ENCODE results near the gene SLC6A11. TPM values are rescaled to one million over a fixed set of nuclear protein-coding genes. Genes with fewer than 3 reads are reported as not detected.

Gene SLC6A11
- total RNA-seq, 4 donors from 2014 or later: not detected

- intact Hi-C loops (cut with DNase I): no loop called here
- Histone ChIP-seq H3K4me1 (no peaks in the 10 kb centered on the region), H3K27me3 (no peaks in the 10 kb centered on the region), H3K27ac (no peak overlapping the region), H3K36me3 (no peaks in the 10 kb centered on the region), H3K9me3 (no peaks in the 10 kb centered on the region), H3K4me3 (replicated peaks in 1 of 3) (no peak overlapping the region)
- no peak for DNase-seq
- 67 to 78% methylated on average over 3 of the region's 3 CpGs for WGBS, 2 donors
- TF ChIP-seq, protein P1, sequence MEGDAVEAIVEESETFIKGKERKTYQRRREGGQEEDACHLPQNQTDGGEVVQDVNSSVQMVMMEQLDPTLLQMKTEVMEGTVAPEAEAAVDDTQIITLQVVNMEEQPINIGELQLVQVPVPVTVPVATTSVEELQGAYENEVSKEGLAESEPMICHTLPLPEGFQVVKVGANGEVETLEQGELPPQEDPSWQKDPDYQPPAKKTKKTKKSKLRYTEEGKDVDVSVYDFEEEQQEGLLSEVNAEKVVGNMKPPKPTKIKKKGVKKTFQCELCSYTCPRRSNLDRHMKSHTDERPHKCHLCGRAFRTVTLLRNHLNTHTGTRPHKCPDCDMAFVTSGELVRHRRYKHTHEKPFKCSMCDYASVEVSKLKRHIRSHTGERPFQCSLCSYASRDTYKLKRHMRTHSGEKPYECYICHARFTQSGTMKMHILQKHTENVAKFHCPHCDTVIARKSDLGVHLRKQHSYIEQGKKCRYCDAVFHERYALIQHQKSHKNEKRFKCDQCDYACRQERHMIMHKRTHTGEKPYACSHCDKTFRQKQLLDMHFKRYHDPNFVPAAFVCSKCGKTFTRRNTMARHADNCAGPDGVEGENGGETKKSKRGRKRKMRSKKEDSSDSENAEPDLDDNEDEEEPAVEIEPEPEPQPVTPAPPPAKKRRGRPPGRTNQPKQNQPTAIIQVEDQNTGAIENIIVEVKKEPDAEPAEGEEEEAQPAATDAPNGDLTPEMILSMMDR (IDR thresholded peaks at IDR 0.05): no peak
- no peak for TF ChIP-seq POLR2A (IDR thresholded peaks at IDR 0.05)
Measured at GRCh38 chr3:10858091-10858490, 42.1 kb downstream of the SLC6A11 start.

DNA sequence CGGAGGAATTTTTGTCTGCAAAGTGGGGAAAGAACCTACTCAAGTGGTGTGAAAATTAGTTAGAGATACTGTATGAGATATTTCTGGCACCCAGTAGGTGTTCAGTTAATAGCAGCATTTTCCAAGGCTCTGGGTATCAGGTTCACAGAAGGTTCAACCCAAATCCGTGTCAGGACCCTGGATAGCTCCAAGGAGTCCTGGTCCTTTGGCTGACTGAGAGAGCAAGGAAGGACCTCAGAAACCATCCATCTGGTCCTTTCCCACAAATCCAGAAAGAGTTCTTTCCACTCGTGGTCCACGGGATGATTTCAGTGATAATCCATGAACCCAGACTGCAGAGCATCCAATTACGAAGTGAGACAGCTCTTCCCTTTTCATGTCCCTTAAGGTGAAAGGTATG is 51.4 kb downstream of the SLC6A11 start:
- no peaks in the 10 kb centered on the region for H3K4me1 ChIP-seq
- H3K4me3 ChIP-seq (replicated peaks in 1 of 3): no peak overlapping the region
- H3K27ac ChIP-seq: no peak overlapping the region
- intact Hi-C loops (cut with DNase I): no loop called here
- H3K9me3 ChIP-seq: no peaks in the 10 kb centered on the region
- no peaks in the 10 kb centered on the region for H3K27me3 ChIP-seq
- H3K36me3 ChIP-seq: no peaks in the 10 kb centered on the region
- TF ChIP-seq, protein P1 (IDR thresholded peaks at IDR 0.05): no peak
- no peak for TF ChIP-seq POLR2A (IDR thresholded peaks at IDR 0.05)
- DNase-seq: peak in 1 of 2 donors; percentile 6
- WGBS, 2 donors: 38 to 39% methylated on average over 5 of the region's 5 CpGs

DNA sequence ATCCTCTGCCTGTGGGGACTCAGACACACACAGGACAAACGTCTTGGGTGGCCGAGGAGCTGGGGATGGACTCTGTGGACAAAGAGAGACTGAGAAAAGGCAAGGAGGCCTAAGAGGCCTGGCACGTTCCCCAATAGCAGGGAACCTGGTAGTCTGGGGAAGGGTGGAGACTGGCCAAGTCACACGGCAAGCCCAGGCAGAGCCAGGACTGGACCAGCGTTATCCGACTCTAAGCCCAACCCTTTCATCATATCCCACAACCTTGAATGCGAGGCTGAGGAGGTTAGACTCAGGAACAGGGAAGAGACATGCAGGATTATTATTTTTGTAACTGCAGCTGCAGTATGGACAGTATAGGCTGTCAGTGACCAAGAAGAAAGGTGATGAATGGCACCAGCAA is 53.4 kb downstream of the SLC6A11 start:
- H3K36me3 ChIP-seq: no peaks in the 10 kb centered on the region
- no peaks in the 10 kb centered on the region for H3K4me1 ChIP-seq
- DNase-seq: no peak
- WGBS, 2 donors: 68 to 74% methylated on average over 7 of the region's 7 CpGs
- TF ChIP-seq POLR2A (IDR thresholded peaks at IDR 0.05): no peak
- TF ChIP-seq, protein P1 (IDR thresholded peaks at IDR 0.05): no peak
- H3K4me3 ChIP-seq (replicated peaks in 1 of 3): no peak overlapping the region
- H3K27ac ChIP-seq: no peak overlapping the region
- intact Hi-C loops (cut with DNase I): no loop called here
- H3K27me3 ChIP-seq: no peaks in the 10 kb centered on the region
- H3K9me3 ChIP-seq: no peaks in the 10 kb centered on the region

- no peak overlapping the region for H3K27ac ChIP-seq
- no peak overlapping the region for H3K4me3 ChIP-seq (replicated peaks in 1 of 3)
- no peaks in the 10 kb centered on the region for H3K4me1 ChIP-seq
- DNase-seq: no peak
- WGBS, 2 donors: 88 to 93% methylated on average over 1 of the region's 1 CpG
- intact Hi-C loops (cut with DNase I): no loop called here
- H3K27me3 ChIP-seq: no peaks in the 10 kb centered on the region
- no peaks in the 10 kb centered on the region for H3K9me3 ChIP-seq
- no peaks in the 10 kb centered on the region for H3K36me3 ChIP-seq
- TF ChIP-seq, protein P1 (IDR thresholded peaks at IDR 0.05): no peak
- TF ChIP-seq POLR2A (IDR thresholded peaks at IDR 0.05): no peak
Measured at GRCh38 chr3:10870296-10870695, 54.3 kb downstream of the SLC6A11 start.

DNA sequence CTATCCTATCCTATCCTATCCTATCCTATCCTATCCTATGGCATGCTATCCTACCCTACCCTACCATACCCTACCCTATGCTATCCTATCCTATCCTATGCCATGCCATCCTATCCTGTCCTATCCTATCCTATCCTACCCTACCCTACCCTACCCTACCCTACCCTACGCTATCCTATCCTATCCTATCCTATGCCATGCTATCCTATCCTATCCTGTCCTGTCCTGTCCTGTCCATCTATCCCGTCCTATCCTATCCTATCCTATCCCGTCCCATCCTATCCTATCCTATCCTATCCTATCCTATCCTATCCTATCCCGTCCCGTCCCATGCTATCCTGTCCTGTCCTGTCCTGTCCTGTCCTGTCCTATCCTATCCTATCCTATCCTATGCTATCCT is 57.4 kb downstream of the SLC6A11 start:
- no peaks in the 10 kb centered on the region for H3K27me3 ChIP-seq
- TF ChIP-seq, protein P1 (IDR thresholded peaks at IDR 0.05): no peak
- TF ChIP-seq POLR2A (IDR thresholded peaks at IDR 0.05): no peak
- no peaks in the 10 kb centered on the region for H3K9me3 ChIP-seq
- no peak overlapping the region for H3K27ac ChIP-seq
- H3K4me3 ChIP-seq (replicated peaks in 1 of 3): no peak overlapping the region
- DNase-seq: no peak
- 79 to 84% methylated on average over 5 of the region's 5 CpGs for WGBS, 2 donors
- H3K4me1 ChIP-seq: no peaks in the 10 kb centered on the region
- H3K36me3 ChIP-seq: no peaks in the 10 kb centered on the region
- intact Hi-C loops (cut with DNase I): no loop called here
